ENCODE data around the gene MAST3.

DNA sequence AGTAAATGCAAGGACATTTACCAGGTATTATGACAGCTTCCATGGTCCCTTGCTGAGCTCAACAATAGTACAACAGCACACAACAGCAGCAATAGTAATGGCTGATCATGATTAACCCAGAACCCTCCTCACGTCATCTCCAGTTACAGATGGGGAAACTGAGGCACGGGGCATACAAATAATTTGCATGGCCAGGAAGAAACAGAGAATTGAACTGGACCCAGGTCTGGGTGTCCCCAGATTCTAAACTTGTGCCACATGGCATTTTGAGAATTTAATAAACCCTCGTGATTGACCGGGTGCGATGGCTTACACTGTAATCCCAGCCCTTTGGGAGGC is 7.2 kb downstream of the MAST3 start:
- TF ChIP-seq KDM1A (CRISPR knock-in tag; IDR thresholded peaks at IDR 0.05) (no peak), HNRNPH1 (optimal IDR thresholded peaks at IDR 0.05; ENCODE audit: low read depth, low read length) (no peak), HNRNPLL (IDR thresholded peaks at IDR 0.05; ENCODE audit: low read depth, low read length, poor library complexity, severe bottlenecking) (no peak), FOXM1 (CRISPR knock-in tag; IDR thresholded peaks at IDR 0.05) (no peak), RFX5 (IDR thresholded peaks at IDR 0.05; ENCODE audit: low read depth, low read length) (no peak), GABPA (IDR thresholded peaks at IDR 0.05; ENCODE audit: low read depth, low read length) (no peak), GABPA (CRISPR knock-in tag; IDR thresholded peaks at IDR 0.05; ENCODE audit: low read depth) (no peak), CEBPB (IDR thresholded peaks at IDR 0.05; ENCODE audit: borderline replicate concordance, low read depth, low read length) (no peak), RBFOX2 (IDR thresholded peaks at IDR 0.05; ENCODE audit: low read depth, low read length) (no peak), FOXK2 (IDR thresholded peaks at IDR 0.05) (no peak), POLR2AphosphoS5 (IDR thresholded peaks at IDR 0.05; ENCODE audit: low read depth, low read length) (no peak), KLF6 (CRISPR knock-in tag; IDR thresholded peaks at IDR 0.05) (no peak)
- TF ChIP-seq, protein P1, sequence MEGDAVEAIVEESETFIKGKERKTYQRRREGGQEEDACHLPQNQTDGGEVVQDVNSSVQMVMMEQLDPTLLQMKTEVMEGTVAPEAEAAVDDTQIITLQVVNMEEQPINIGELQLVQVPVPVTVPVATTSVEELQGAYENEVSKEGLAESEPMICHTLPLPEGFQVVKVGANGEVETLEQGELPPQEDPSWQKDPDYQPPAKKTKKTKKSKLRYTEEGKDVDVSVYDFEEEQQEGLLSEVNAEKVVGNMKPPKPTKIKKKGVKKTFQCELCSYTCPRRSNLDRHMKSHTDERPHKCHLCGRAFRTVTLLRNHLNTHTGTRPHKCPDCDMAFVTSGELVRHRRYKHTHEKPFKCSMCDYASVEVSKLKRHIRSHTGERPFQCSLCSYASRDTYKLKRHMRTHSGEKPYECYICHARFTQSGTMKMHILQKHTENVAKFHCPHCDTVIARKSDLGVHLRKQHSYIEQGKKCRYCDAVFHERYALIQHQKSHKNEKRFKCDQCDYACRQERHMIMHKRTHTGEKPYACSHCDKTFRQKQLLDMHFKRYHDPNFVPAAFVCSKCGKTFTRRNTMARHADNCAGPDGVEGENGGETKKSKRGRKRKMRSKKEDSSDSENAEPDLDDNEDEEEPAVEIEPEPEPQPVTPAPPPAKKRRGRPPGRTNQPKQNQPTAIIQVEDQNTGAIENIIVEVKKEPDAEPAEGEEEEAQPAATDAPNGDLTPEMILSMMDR (CRISPR knock-in tag; IDR thresholded peaks at IDR 0.05), result no peak
- TF ChIP-seq, protein P2, sequence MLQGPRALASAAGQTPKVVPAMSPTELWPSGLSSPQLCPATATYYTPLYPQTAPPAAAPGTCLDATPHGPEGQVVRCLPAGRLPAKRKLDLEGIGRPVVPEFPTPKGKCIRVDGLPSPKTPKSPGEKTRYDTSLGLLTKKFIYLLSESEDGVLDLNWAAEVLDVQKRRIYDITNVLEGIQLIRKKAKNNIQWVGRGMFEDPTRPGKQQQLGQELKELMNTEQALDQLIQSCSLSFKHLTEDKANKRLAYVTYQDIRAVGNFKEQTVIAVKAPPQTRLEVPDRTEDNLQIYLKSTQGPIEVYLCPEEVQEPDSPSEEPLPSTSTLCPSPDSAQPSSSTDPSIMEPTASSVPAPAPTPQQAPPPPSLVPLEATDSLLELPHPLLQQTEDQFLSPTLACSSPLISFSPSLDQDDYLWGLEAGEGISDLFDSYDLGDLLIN (CRISPR knock-in tag; IDR thresholded peaks at IDR 0.05; ENCODE audit: borderline replicate concordance), result no peak

Data from HepG2 (cell line).